HepG2 (cell line): ENCODE data around the gene ARHGEF11. TPM values are rescaled to one million over a fixed set of nuclear protein-coding genes. Genes with fewer than 3 reads are reported as not detected.

Experiments used
- ARID4A ChIP-seq: sonication (generic); formaldehyde crosslinking; IDR thresholded peaks from 2 replicates; pipeline ENCODE4 v1.5.0; 2020; ENCODE audit warnings: mild to moderate bottlenecking, missing genetic modification reagents, borderline replicate concordance
- CEBPB ChIP-seq: IDR thresholded peaks from 2 replicates; pipeline ENCODE4 v1.6.1; 2011; ENCODE audit warnings: low read depth, low read length, improper control_type of control experiment, borderline replicate concordance
- CTCF ChIP-seq: sonication (generic); formaldehyde crosslinking; IDR thresholded peaks from 2 replicates; pipeline ENCODE4 v1.5.0; 2020; ENCODE audit warnings: mild to moderate bottlenecking, missing genetic modification reagents, moderate library complexity
- ELK4 ChIP-seq: sonication (generic); formaldehyde crosslinking; IDR thresholded peaks from 2 replicates; pipeline ENCODE4 v1.9.0; 2021; ENCODE audit warnings: missing genetic modification reagents, borderline replicate concordance
- NFKB2 ChIP-seq: sonication (generic); formaldehyde crosslinking; IDR thresholded peaks from 2 replicates; pipeline ENCODE4 v1.4.0; 2020; ENCODE audit warnings: missing genetic modification reagents, borderline replicate concordance
- NFYC ChIP-seq: IDR thresholded peaks from 2 replicates; pipeline ENCODE4 v1.6.1; 2016; ENCODE audit warnings: missing genetic modification reagents, missing compliant biosample characterization
- TFAP4 ChIP-seq: sonication (generic); IDR thresholded peaks from 2 replicates; pipeline ENCODE4 v1.6.1; 2016; ENCODE audit warnings: low read depth, borderline replicate concordance
- ZBED4 ChIP-seq: sonication (generic); formaldehyde crosslinking; IDR thresholded peaks from 2 replicates; pipeline ENCODE4 v1.4.0; 2020; ENCODE audit warnings: missing genetic modification reagents, borderline replicate concordance
- ZFP90 ChIP-seq: sonication (generic); formaldehyde crosslinking; IDR thresholded peaks from 2 replicates; pipeline ENCODE4 v1.8.0; 2022; ENCODE audit warnings: missing genetic modification reagents, mild to moderate bottlenecking, inconsistent platforms, borderline replicate concordance
- ZNF280B ChIP-seq: sonication (generic); formaldehyde crosslinking; IDR thresholded peaks from 2 replicates; pipeline ENCODE4 v1.5.0; 2020; ENCODE audit warnings: missing genetic modification reagents, mild to moderate bottlenecking, borderline replicate concordance
- ZNF768 ChIP-seq: sonication (generic); formaldehyde crosslinking; IDR thresholded peaks from 2 replicates; pipeline ENCODE4 v1.4.0; 2020; ENCODE audit warnings: missing genetic modification reagents
- polyA plus RNA-seq, 8 experiments: library from polyadenylated mRNA; depleted of rRNA in 3 of 8; stranded (reverse) in 7 of 8; unstranded in 1 of 8; fragments of >200 nt; fragmentation: Illumina TruSeq in 4 of 8; extraction: Trizol in 4 of 8; gene quantifications; 2 replicates each; pipeline versions ENCODE4 v1.2.1 to v1.2.3, GENCODE V29; 2011 to 2016; ENCODE audit warnings: low read depth in 4 of 8, missing spikeins in 1 of 8, mixed read lengths in 1 of 8; ENCODE audit not compliant: insufficient read depth in 1 of 8
- total RNA-seq, 5 experiments: library from RNA; depleted of rRNA; stranded (reverse); fragments of >200 nt; fragmentation: Illumina TruSeq; extraction: Trizol; gene quantifications; 2 replicates each; pipeline ENCODE4 v1.2.3, GENCODE V29; 2016; ENCODE audit warnings: low read depth in 1 of 5

ARHGEF11 gene
- total and polyA plus RNA-seq, 2 of the 13 experiments (the other 11 are each of a cell fraction or from before 2014, with no cell fraction given) = 16.5 to 21.2 TPM

GRCh38 chr1:157073944-157074685, 28.6 kb upstream of the ARHGEF11 start (continued):
- TF ChIP-seq ARID4A = peak; percentile 44; the same call in 1 of the 2 replicates
- TF ChIP-seq ZNF280B (CRISPR knock-in tag) = peak; percentile 74; the same call in 1 of the 2 replicates
- peak; percentile 95 for TF ChIP-seq TFAP4
- TF ChIP-seq ZNF768 (CRISPR knock-in tag) = peak; percentile 32; the same call in 1 of the 2 replicates
- TF ChIP-seq ZBED4 (CRISPR knock-in tag) = peak; percentile 36; the same call in 1 of the 2 replicates
- TF ChIP-seq ELK4 (CRISPR knock-in tag) = no peak
- TF ChIP-seq CEBPB = no peak
- TF ChIP-seq NFKB2 (CRISPR knock-in tag) = 0 out of 2 replicates have a peak, but pooled peaks have one; percentile 39
- no peak for TF ChIP-seq ZFP90 (CRISPR knock-in tag)
- TF ChIP-seq NFYC (CRISPR knock-in tag) = no peak
- TF ChIP-seq CTCF (CRISPR knock-in tag) = peak; percentile 93
